ENCODE results near the gene HPSE2. TPM values are rescaled to one million over a fixed set of nuclear protein-coding genes. Genes with fewer than 3 reads are reported as not detected.

HPSE2 gene
- total RNA-seq, 1 experiment from 2014 or later, result 0.05 TPM

DNA sequence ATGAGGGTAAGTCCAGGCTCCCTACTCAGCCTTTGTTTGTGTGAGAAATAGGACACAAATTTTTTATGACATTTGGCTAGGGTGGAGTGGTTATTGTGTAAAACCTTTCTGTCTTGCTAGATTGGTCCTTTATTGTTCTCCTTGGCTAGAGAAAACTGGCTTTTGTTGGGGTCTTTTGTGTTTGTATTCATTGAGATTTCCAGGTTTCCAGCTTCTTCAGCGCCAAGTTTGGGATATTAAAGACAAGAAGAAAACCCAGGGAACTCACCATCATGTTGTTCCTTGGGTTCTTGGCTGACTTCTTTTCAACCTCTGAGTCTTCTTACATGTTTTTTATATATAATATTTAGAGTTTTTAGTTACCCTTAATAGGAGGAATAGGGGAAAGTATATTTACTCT, 310.0 kb downstream of the HPSE2 start:
- no peaks in the 10 kb centered on the region for H3K4me1 ChIP-seq (ENCODE audit: control insufficient read depth in 1 of 2, insufficient read depth in 2 of 2, low read length in 2 of 2)
- ATAC-seq, result no peak
- TF ChIP-seq JUND (IDR thresholded peaks at IDR 0.05), result no peak
- TF ChIP-seq SRF (IDR thresholded peaks at IDR 0.05; ENCODE audit: low read depth), result no peak
- TF ChIP-seq ELF1 (IDR thresholded peaks at IDR 0.05; ENCODE audit: borderline replicate concordance, low read depth), result no peak
- no peak for TF ChIP-seq EZH2phosphoT487 (IDR thresholded peaks at IDR 0.05; ENCODE audit: borderline replicate concordance)
- no peak for TF ChIP-seq ZBTB33 (IDR thresholded peaks at IDR 0.05; ENCODE audit: extremely low read depth, insufficient replicate concordance, low read length)
- no peak for TF ChIP-seq TCF7L2 (IDR thresholded peaks at IDR 0.05; ENCODE audit: borderline replicate concordance, extremely low read depth, insufficient read depth, insufficient read length)
- TF ChIP-seq YY1 (IDR thresholded peaks at IDR 0.05; ENCODE audit: extremely low read depth, insufficient replicate concordance, low read depth, low read length), result no peak
- no peaks in the 10 kb centered on the region for H3K9me2 ChIP-seq (ENCODE audit: insufficient read depth)
- H3K4me3 ChIP-seq (replicated peaks in 1 of 2; ENCODE audit: low read depth in 1 of 2, low read length in 2 of 2), result no peak overlapping the region
- no peaks in the 10 kb centered on the region for H3K9me3 ChIP-seq (ENCODE audit: control insufficient read depth in 1 of 2, insufficient read depth in 1 of 2, low read depth in 1 of 2, low read length in 2 of 2)
- RAD21 ChIA-PET (ENCODE audit: low non-redundant PET in 1 of 2, low total read pairs in 2 of 2, uncharacterized antibody in 2 of 2, unreplicated experiment in 2 of 2), result no interaction called here
- H3K27ac ChIP-seq (ENCODE audit: low read depth, low read length), result no peak overlapping the region
- no peak overlapping the region for H3K9ac ChIP-seq (ENCODE audit: low read length)
- H2AFZ ChIP-seq (ENCODE audit: low read depth, low read length, poor library complexity, severe bottlenecking), result no peak overlapping the region
- no peaks in the 10 kb centered on the region for H3K36me3 ChIP-seq (ENCODE audit: control insufficient read depth in 1 of 2, insufficient read depth in 2 of 2, low read length in 2 of 2)
- peaks cover 12% of the 10 kb centered on the region; the same call in 1 of the 2 replicates for H3K27me3 ChIP-seq (ENCODE audit: insufficient read depth, low read length)
- CTCF ChIA-PET, result no interaction called here
- POLR2A ChIA-PET, result no interaction called here
- H4K20me1 ChIP-seq (ENCODE audit: insufficient read depth), result no peaks in the 10 kb centered on the region
- no peak for DNase-seq (ENCODE audit: low read depth, low spot score)
- intact Hi-C loops (cut with micrococcal nuclease), result no loop called here
- no TSS peak for BruUV-seq (replicated peaks)
- no peaks in the 10 kb centered on the region for H3K79me2 ChIP-seq (ENCODE audit: insufficient read depth, low read length)
- H3K4me2 ChIP-seq (ENCODE audit: low read length), result no peak overlapping the region

DNA sequence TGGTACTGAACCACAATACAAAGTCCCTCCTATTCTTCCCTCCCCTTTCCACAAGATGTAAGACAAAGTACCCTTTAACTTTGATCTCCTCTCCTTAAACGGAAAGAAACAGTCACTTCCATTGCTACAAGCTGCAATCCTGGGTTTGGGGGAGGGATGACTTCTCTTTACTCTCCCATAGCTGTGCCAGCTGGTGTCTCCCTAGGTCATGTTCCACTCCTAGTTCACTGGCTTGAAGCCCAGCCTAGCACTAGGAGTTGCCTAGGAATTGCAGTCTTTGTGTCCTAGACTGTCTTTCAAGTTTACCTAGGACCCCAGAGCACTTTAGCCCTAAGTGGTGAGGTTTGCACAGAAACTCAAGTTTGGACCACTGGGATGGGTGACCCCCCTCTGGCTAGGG, 311.1 kb downstream of the HPSE2 start:
- ChIA-PET POLR2A (no interaction called here), CTCF (no interaction called here), RAD21 (ENCODE audit: low non-redundant PET in 1 of 2, low total read pairs in 2 of 2, uncharacterized antibody in 2 of 2, unreplicated experiment in 2 of 2) (no interaction called here)
- Histone ChIP-seq H2AFZ (ENCODE audit: low read depth, low read length, poor library complexity, severe bottlenecking) (no peak overlapping the region), H3K27me3 (ENCODE audit: insufficient read depth, low read length) (peaks cover 12% of the 10 kb centered on the region), H3K9me3 (ENCODE audit: control insufficient read depth in 1 of 2, insufficient read depth in 1 of 2, low read depth in 1 of 2, low read length in 2 of 2) (no peaks in the 10 kb centered on the region), H3K79me2 (ENCODE audit: insufficient read depth, low read length) (no peaks in the 10 kb centered on the region), H3K4me1 (ENCODE audit: control insufficient read depth in 1 of 2, insufficient read depth in 2 of 2, low read length in 2 of 2) (no peaks in the 10 kb centered on the region), H3K4me3 (replicated peaks in 1 of 2; ENCODE audit: low read depth in 1 of 2, low read length in 2 of 2) (no peak overlapping the region), H3K36me3 (ENCODE audit: control insufficient read depth in 1 of 2, insufficient read depth in 2 of 2, low read length in 2 of 2) (no peaks in the 10 kb centered on the region), H3K9ac (ENCODE audit: low read length) (no peak overlapping the region), H3K27ac (ENCODE audit: low read depth, low read length) (no peak overlapping the region), H3K4me2 (ENCODE audit: low read length) (no peak overlapping the region), H4K20me1 (ENCODE audit: insufficient read depth) (no peaks in the 10 kb centered on the region), H3K9me2 (ENCODE audit: insufficient read depth) (no peaks in the 10 kb centered on the region)
- intact Hi-C loops (cut with micrococcal nuclease), result no loop called here
- TF ChIP-seq CEBPB (IDR thresholded peaks at IDR 0.05; ENCODE audit: low read depth), result no peak
- no peak for TF ChIP-seq POLR2AphosphoS5 (IDR thresholded peaks at IDR 0.05; ENCODE audit: low read depth, low read length)
- no peak for TF ChIP-seq ZBTB33 (IDR thresholded peaks at IDR 0.05; ENCODE audit: extremely low read depth, insufficient replicate concordance, low read length)
- TF ChIP-seq JUND (IDR thresholded peaks at IDR 0.05), result no peak
- no peak for TF ChIP-seq ZNF274 (IDR thresholded peaks at IDR 0.05; ENCODE audit: low read depth, low read length)
- no peak for TF ChIP-seq CBX3 (IDR thresholded peaks at IDR 0.05; ENCODE audit: low read depth)
- no peak for TF ChIP-seq SP1 (IDR thresholded peaks at IDR 0.05; ENCODE audit: low read depth)
- DNase-seq (ENCODE audit: low read depth, low spot score) (no peak), ATAC-seq (no peak)
- BruUV-seq (replicated peaks), result no TSS peak

All from HCT116 (cell line).